GM23248 (cell line): ENCODE results near the gene PTPRN2.

Experiments
- EZH2 ChIP-seq: fragments of 200-600 bp; sonication (generic); IDR thresholded peaks from 2 replicates; pipeline ENCODE4 v1.6.1; 2018; ENCODE audit warnings: antibody characterized with exemption, mild to moderate bottlenecking; ENCODE audit not compliant: insufficient read depth, poor library complexity, severe bottlenecking
- EZH2phosphoT487 ChIP-seq: fragments of 200-600 bp; sonication (generic); IDR thresholded peaks from 2 replicates; pipeline ENCODE4 v1.6.1; 2018; ENCODE audit warnings: antibody characterized with exemption, moderate library complexity, mild to moderate bottlenecking, low read depth; ENCODE audit not compliant: insufficient read depth

- no peak for TF ChIP-seq EZH2
- TF ChIP-seq EZH2phosphoT487 = no peak
These were observed 209.6 kb downstream of the PTPRN2 start for GRCh38 chr7:158377800-158378623.
